ENCODE measurements around the gene ELFN1.

- no peak for TF ChIP-seq CTCF (IDR thresholded peaks at IDR 0.05)
- no peak for TF ChIP-seq POLR2A (IDR thresholded peaks at IDR 0.05)
Observed at GRCh38 chr7:1752111-1752510, 82.0 kb downstream of the ELFN1 start.

Data from uterus (tissue), 2 donors.